H9 (cell line): ENCODE data around the gene PLPP2. TPM values are rescaled to one million over a fixed set of nuclear protein-coding genes. Genes with fewer than 3 reads are reported as not detected.

Experiments
- DNase-seq: peaks from one replicate; pipeline ENCODE4 v3.0.0-alpha.2; 2017
- H2AFZ ChIP-seq: one replicate; pipeline ENCODE4 v1.6.1; 2013; ENCODE audit warnings: mild to moderate bottlenecking, low read length, control low read depth, moderate library complexity
- H2AK5ac ChIP-seq: 2 replicates; pipeline ENCODE4 v1.6.1; 2013; ENCODE audit warnings: low read length, control low read depth, mixed read lengths; ENCODE audit not compliant: insufficient read length
- H2BK120ac ChIP-seq: one replicate; pipeline ENCODE4 v1.6.1; 2013; ENCODE audit warnings: low read depth, mild to moderate bottlenecking, low read length, control low read depth, inconsistent platforms; ENCODE audit not compliant: poor library complexity, severe bottlenecking
- H2BK12ac ChIP-seq: 2 replicates; pipeline ENCODE4 v1.6.1; 2013; ENCODE audit warnings: low read length, control low read depth, mixed read lengths, low read depth; ENCODE audit not compliant: insufficient read length
- H2BK15ac ChIP-seq: 2 replicates; pipeline ENCODE4 v1.6.1; 2013; ENCODE audit warnings: low read depth, low read length, control low read depth
- H2BK20ac ChIP-seq: one replicate; pipeline ENCODE4 v1.6.1; 2013; ENCODE audit warnings: low read depth, mild to moderate bottlenecking, low read length, control low read depth, inconsistent platforms; ENCODE audit not compliant: poor library complexity, severe bottlenecking
- H2BK5ac ChIP-seq: 2 replicates; pipeline ENCODE4 v1.6.1; 2013; ENCODE audit warnings: low read length, control low read depth, mixed read lengths; ENCODE audit not compliant: insufficient read length
- H3K14ac ChIP-seq: 2 replicates; pipeline ENCODE4 v1.6.1; 2013; ENCODE audit warnings: low read length, control low read depth; ENCODE audit not compliant: insufficient read depth
- H3K18ac ChIP-seq: 2 replicates; pipeline ENCODE4 v1.6.1; 2013; ENCODE audit warnings: low read depth, mild to moderate bottlenecking, mixed read lengths, low read length, control low read depth; ENCODE audit not compliant: insufficient read length
- H3K23ac ChIP-seq: 2 replicates; pipeline ENCODE4 v1.6.1; 2013; ENCODE audit warnings: low read length, control low read depth, mixed read lengths, low read depth; ENCODE audit not compliant: insufficient read length
- H3K23me2 ChIP-seq: 2 replicates; pipeline ENCODE4 v1.6.1; 2013; ENCODE audit warnings: low read depth, mild to moderate bottlenecking, mixed read lengths, low read length, control low read depth; ENCODE audit not compliant: insufficient read length, poor library complexity, severe bottlenecking
- H3K27ac ChIP-seq: 2 replicates; pipeline ENCODE4 v1.5.1; 2013; ENCODE audit warnings: low read length, control low read depth, mixed read lengths, low read depth; ENCODE audit not compliant: insufficient read length
- H3K27me3 ChIP-seq: 2 replicates; pipeline ENCODE4 v1.6.1; 2013; ENCODE audit warnings: low read length, control low read depth, inconsistent platforms; ENCODE audit not compliant: insufficient read depth
- H3K4ac ChIP-seq: 2 replicates; pipeline ENCODE4 v1.6.1; 2013; ENCODE audit warnings: low read depth, mild to moderate bottlenecking, control low read depth, inconsistent platforms, low read length, moderate library complexity
- H3K4me1 ChIP-seq: 2 replicates; pipeline ENCODE4 v1.6.1; 2013; ENCODE audit warnings: low read length, control low read depth, inconsistent platforms; ENCODE audit not compliant: insufficient read depth
- H3K4me2 ChIP-seq: 2 replicates; pipeline ENCODE4 v1.6.1; 2013; ENCODE audit warnings: low read length, control low read depth, mixed read lengths; ENCODE audit not compliant: insufficient read length, insufficient read depth
- H3K56ac ChIP-seq: 2 replicates; pipeline ENCODE4 v1.6.1; 2013; ENCODE audit warnings: low read depth, mild to moderate bottlenecking, mixed read lengths, low read length, control low read depth; ENCODE audit not compliant: insufficient read length
- H3K79me1 ChIP-seq: 2 replicates; pipeline ENCODE4 v1.6.1; 2013; ENCODE audit warnings: low read depth, mild to moderate bottlenecking, moderate library complexity, low read length, control low read depth, inconsistent platforms; ENCODE audit not compliant: insufficient read depth, poor library complexity, severe bottlenecking
- H3K79me2 ChIP-seq: 2 replicates; pipeline ENCODE4 v1.6.1; 2013; ENCODE audit warnings: low read length, control low read depth, inconsistent platforms; ENCODE audit not compliant: insufficient read depth
- H3K9ac ChIP-seq: 2 replicates; pipeline ENCODE4 v1.6.1; 2013; ENCODE audit warnings: low read length, control low read depth, mixed read lengths; ENCODE audit not compliant: insufficient read length; ENCODE audit errors: extremely low read depth
- H3K9me3 ChIP-seq: one replicate; pipeline ENCODE4 v1.6.1; 2013; ENCODE audit warnings: low read depth, low read length, inconsistent platforms; ENCODE audit not compliant: control insufficient read depth
- H3T11ph ChIP-seq: one replicate; pipeline ENCODE4 v1.6.1; 2013; ENCODE audit warnings: mild to moderate bottlenecking, low read length, control low read depth, inconsistent platforms
- H4K20me1 ChIP-seq: one replicate; pipeline ENCODE4 v1.6.1; 2013; ENCODE audit not compliant: control insufficient read depth, insufficient read length, insufficient read depth
- H4K5ac ChIP-seq: 2 replicates; pipeline ENCODE4 v1.6.1; 2013; ENCODE audit warnings: low read depth, mild to moderate bottlenecking, mixed read lengths, low read length, control low read depth; ENCODE audit not compliant: insufficient read length
- H4K8ac ChIP-seq: replicated peaks from 2 replicates; pipeline ENCODE4 v1.6.1; 2013; ENCODE audit warnings: low read length, control low read depth, mixed read lengths, low read depth; ENCODE audit not compliant: insufficient read length
- H4K91ac ChIP-seq: 2 replicates; pipeline ENCODE4 v1.6.1; 2013; ENCODE audit warnings: low read depth, mild to moderate bottlenecking, moderate library complexity, mixed read lengths, low read length, control low read depth; ENCODE audit not compliant: insufficient read length
- H3K27ac Mint-ChIP-seq, 3 experiments: 2 replicates in 2 of 3; 3 replicates in 1 of 3; pipeline ENCODE4 v1.8.0; 2020 to 2021; ENCODE audit warnings: mixed read lengths in 3 of 3, mild to moderate bottlenecking in 1 of 3, moderate library complexity in 1 of 3
- H3K27me3 Mint-ChIP-seq: 2 replicates; pipeline ENCODE4 v1.8.0; 2021; ENCODE audit warnings: low read depth, mild to moderate bottlenecking, moderate library complexity, mixed read lengths
- H3K36me3 Mint-ChIP-seq, 3 experiments: 2 replicates in 2 of 3; 3 replicates in 1 of 3; pipeline ENCODE4 v1.8.0; 2020 to 2021; ENCODE audit warnings: low read depth in 3 of 3, mixed read lengths in 3 of 3; ENCODE audit not compliant: insufficient read depth in 1 of 3
- H3K4me1 Mint-ChIP-seq, 2 experiments: 2 replicates each; pipeline ENCODE4 v1.8.0; 2020; ENCODE audit warnings: mixed read lengths in 2 of 2
- H3K4me3 Mint-ChIP-seq, 2 experiments: 2 replicates in 1 of 2; 3 replicates in 1 of 2; pipeline ENCODE4 v1.8.0; 2020 to 2021; ENCODE audit warnings: mild to moderate bottlenecking in 2 of 2, mixed read lengths in 2 of 2, moderate library complexity in 1 of 2
- H3K9me3 Mint-ChIP-seq, 2 experiments: 2 replicates in 1 of 2; 3 replicates in 1 of 2; pipeline ENCODE4 v1.8.0; 2020; ENCODE audit warnings: mild to moderate bottlenecking in 2 of 2, mixed read lengths in 2 of 2, moderate library complexity in 1 of 2
- WGBS: extraction: QIAGEN DNeasy Blood & Tissue Kit; methylation state at CpG from one replicate; pipeline ENCODE4 v1.1.7; 2013; ENCODE audit warnings: missing lambda C conversion rate, low lambda C conversion rate, mixed read lengths; ENCODE audit not compliant: insufficient read length; ENCODE audit errors: extremely low coverage; 5-methylcytosine and 5-hydroxymethylcytosine counted together
- total RNA-seq: library from RNA; stranded (reverse); gene quantifications from 2 replicates; pipeline ENCODE4 v1.2.1, GENCODE V29; 2021
- TF ChIP-seq, protein P1 (sequence below): fragments of 200-600 bp; sonication (generic); conservative IDR thresholded peaks from 3 replicates; pipeline ENCODE4 v1.8.0; 2021; ENCODE audit warnings: antibody characterized with exemption, mild to moderate bottlenecking

PLPP2 gene
- total RNA-seq, 1 experiment from 2014 or later, result 143 TPM

DNA sequence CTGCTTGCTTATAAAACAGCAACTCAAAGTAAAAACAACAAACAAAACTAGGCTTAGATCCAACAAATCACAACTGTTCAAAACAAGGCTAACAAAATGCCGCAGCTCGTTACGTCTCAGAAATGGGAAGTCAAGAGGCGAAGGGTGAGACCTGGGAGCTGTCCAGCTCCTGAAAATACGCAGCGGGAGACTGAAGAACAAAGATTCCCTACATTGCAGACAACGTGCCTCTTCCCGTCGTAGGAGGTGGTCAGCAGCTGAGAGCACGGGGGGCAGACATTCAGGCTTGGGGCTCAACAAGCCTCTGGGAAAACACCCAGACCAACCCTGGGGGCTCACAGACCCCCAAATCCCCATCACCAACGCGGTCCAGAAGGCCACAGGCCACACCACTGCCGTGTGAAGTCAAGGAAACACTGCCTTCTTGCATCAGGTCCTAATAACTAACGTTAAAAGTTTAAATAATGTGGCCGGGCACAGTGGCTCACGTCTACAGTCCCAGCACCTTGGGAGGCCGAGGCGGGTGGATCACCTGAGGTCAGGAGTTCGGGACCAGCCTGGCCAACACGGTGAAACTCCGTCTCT is 13.5 kb downstream of the PLPP2 start:
- Histone ChIP-seq H3K4ac (no peak overlapping the region), H4K91ac (no peak overlapping the region), H2AFZ (no peak overlapping the region), H3K79me2 (no peaks in the 10 kb centered on the region), H2BK20ac (no peak overlapping the region), H3K4me1 (peaks cover 5% of the 10 kb centered on the region), H3K56ac (no peak overlapping the region), H3K9ac (no peak overlapping the region), H3K9me3 (no peaks in the 10 kb centered on the region), H2AK5ac (no peak overlapping the region), H3K23me2 (no peaks in the 10 kb centered on the region), H3K14ac (no peak overlapping the region), H2BK5ac (no peak overlapping the region), H2BK120ac (no peak overlapping the region), H3K23ac (no peak overlapping the region), H3K4me2 (no peak overlapping the region), H4K8ac (no peak overlapping the region), H2BK15ac (no peak overlapping the region), H3T11ph (no peak overlapping the region), H4K20me1 (no peaks in the 10 kb centered on the region), H3K27ac (no peak overlapping the region), H3K27me3 (no peaks in the 10 kb centered on the region), H3K18ac (no peak overlapping the region), H2BK12ac (no peak overlapping the region), H3K79me1 (no peaks in the 10 kb centered on the region), H4K5ac (no peak overlapping the region)
- H3K4me3 Mint-ChIP-seq, result peak overlapping the region in 1 of 2 experiments; percentile 59; a peak in 1 of 5 replicates
- peaks cover 2% of the 10 kb centered on the region for H3K27me3 Mint-ChIP-seq
- TF ChIP-seq, protein P1, sequence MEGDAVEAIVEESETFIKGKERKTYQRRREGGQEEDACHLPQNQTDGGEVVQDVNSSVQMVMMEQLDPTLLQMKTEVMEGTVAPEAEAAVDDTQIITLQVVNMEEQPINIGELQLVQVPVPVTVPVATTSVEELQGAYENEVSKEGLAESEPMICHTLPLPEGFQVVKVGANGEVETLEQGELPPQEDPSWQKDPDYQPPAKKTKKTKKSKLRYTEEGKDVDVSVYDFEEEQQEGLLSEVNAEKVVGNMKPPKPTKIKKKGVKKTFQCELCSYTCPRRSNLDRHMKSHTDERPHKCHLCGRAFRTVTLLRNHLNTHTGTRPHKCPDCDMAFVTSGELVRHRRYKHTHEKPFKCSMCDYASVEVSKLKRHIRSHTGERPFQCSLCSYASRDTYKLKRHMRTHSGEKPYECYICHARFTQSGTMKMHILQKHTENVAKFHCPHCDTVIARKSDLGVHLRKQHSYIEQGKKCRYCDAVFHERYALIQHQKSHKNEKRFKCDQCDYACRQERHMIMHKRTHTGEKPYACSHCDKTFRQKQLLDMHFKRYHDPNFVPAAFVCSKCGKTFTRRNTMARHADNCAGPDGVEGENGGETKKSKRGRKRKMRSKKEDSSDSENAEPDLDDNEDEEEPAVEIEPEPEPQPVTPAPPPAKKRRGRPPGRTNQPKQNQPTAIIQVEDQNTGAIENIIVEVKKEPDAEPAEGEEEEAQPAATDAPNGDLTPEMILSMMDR, result no peak
- no CpG with 5 or more reads among the region's 21 CpGs for WGBS
- H3K36me3 Mint-ChIP-seq, result peaks cover 12 to 40% (median 24%) of the 10 kb centered on the region in 3 experiments
- H3K9me3 Mint-ChIP-seq, result peaks cover 0 to 2% of the 10 kb centered on the region in 2 experiments; a peak in 2 of 5 replicates
- peaks cover 12 to 26% of the 10 kb centered on the region in 2 experiments for H3K4me1 Mint-ChIP-seq
- H3K27ac Mint-ChIP-seq, result no peak overlapping the region
- peak; percentile 77 for DNase-seq
